HL-60/S4 treated with retinoic acid at 250 ng/mL for 4 days and 3 days (cell line): ENCODE measurements around the gene KIFBP.
"Not testable (repeated sequence)": the region's sequence is repeated elsewhere in the genome, so short reads cannot be mapped to it uniquely, and the experiment has no call there.

ENCODE experiments used
- in situ Hi-C: fragments of 300-500 bp; cut with MboI; formaldehyde crosslinking; loops from 2 replicates; pipeline ENCODE4 v1.7.0; 2022; ENCODE audit warnings: low sequenced_read_pairs

Gene KIFBP

GRCh38 chr10:68992636-68993440 lies 4.2 kb downstream of the KIFBP start:
- in situ Hi-C loops: no loop called here

GRCh38 chr10:68997211-68997610 lies 8.6 kb downstream of the KIFBP start:
- in situ Hi-C loops: no loop called here

GRCh38 chr10:69004821-69005220 lies 16.2 kb downstream of the KIFBP start:
- in situ Hi-C loops: no loop called here

GRCh38 chr10:69005704-69006485 lies 17.3 kb downstream of the KIFBP start:
- in situ Hi-C loops: no loop called here

GRCh38 chr10:69007260-69007659 lies 18.7 kb downstream of the KIFBP start:
- in situ Hi-C loops: no loop called here

GRCh38 chr10:69009360-69009759 lies 20.8 kb downstream of the KIFBP start:
- in situ Hi-C loops: no loop called here

GRCh38 chr10:69010151-69010640 lies 21.6 kb downstream of the KIFBP start:
- in situ Hi-C loops: no loop called here

GRCh38 chr10:69012778-69013177 lies 24.2 kb downstream of the KIFBP start:
- in situ Hi-C loops: not testable (repeated sequence)

- in situ Hi-C loops: no loop called here
Observed at GRCh38 chr10:69014171-69014570, 25.6 kb downstream of the KIFBP start.

- in situ Hi-C loops: no loop called here
Observed at GRCh38 chr10:69018613-69019012, 30.0 kb downstream of the KIFBP start.

GRCh38 chr10:69022611-69023010 lies 34.0 kb downstream of the KIFBP start:
- in situ Hi-C loops: no loop called here

- in situ Hi-C loops: no loop called here
Observed at GRCh38 chr10:69025370-69025896, 36.8 kb downstream of the KIFBP start.

- in situ Hi-C loops: no loop called here
Observed at GRCh38 chr10:69033256-69033655, 44.7 kb downstream of the KIFBP start.

GRCh38 chr10:69037489-69037888 lies 48.9 kb downstream of the KIFBP start:
- in situ Hi-C loops: no loop called here

GRCh38 chr10:69040904-69041303 lies 52.3 kb downstream of the KIFBP start:
- in situ Hi-C loops: not testable (repeated sequence)

- in situ Hi-C loops: no loop called here
Observed at GRCh38 chr10:69042417-69042816, 53.8 kb downstream of the KIFBP start.

GRCh38 chr10:69042838-69043237 lies 54.2 kb downstream of the KIFBP start:
- in situ Hi-C loops: no loop called here

- in situ Hi-C loops: no loop called here
Observed at GRCh38 chr10:69043931-69044531, 55.4 kb downstream of the KIFBP start.

GRCh38 chr10:69044546-69044945 lies 55.9 kb downstream of the KIFBP start:
- in situ Hi-C loops: no loop called here

GRCh38 chr10:69045441-69046300 lies 57.1 kb downstream of the KIFBP start:
- in situ Hi-C loops: no loop called here
